Nephron progenitor cell (in vitro differentiated cells): Measurements from ENCODE around the gene ITPK1.

Source experiments
- DNase-seq: peaks from one replicate; pipeline ENCODE4 v3.0.0; 2021
- H3K27ac Mint-ChIP-seq: 2 replicates; pipeline ENCODE4 v1.8.0; 2021; ENCODE audit warnings: mild to moderate bottlenecking, moderate library complexity, mixed read lengths
- H3K27me3 Mint-ChIP-seq: 2 replicates; pipeline ENCODE4 v1.8.0; 2021; ENCODE audit warnings: mild to moderate bottlenecking, low read depth, mixed read lengths; ENCODE audit not compliant: poor library complexity
- H3K36me3 Mint-ChIP-seq: 2 replicates; pipeline ENCODE4 v1.8.0; 2021; ENCODE audit warnings: low read depth, mixed read lengths
- H3K4me1 Mint-ChIP-seq: 2 replicates; pipeline ENCODE4 v1.8.0; 2021; ENCODE audit warnings: mixed read lengths
- H3K4me3 Mint-ChIP-seq: 2 replicates; pipeline ENCODE4 v1.8.0; 2021; ENCODE audit warnings: mild to moderate bottlenecking, moderate library complexity, mixed read lengths
- H3K9me3 Mint-ChIP-seq: 2 replicates; pipeline ENCODE4 v1.8.0; 2021; ENCODE audit warnings: mild to moderate bottlenecking, moderate library complexity, mixed read lengths
- TF ChIP-seq, protein P1 (sequence below): fragments of 200-600 bp; sonication (generic); IDR thresholded peaks from 2 replicates; pipeline ENCODE4 v1.5.0; 2021; ENCODE audit warnings: antibody characterized with exemption

The ITPK1 gene

GRCh38 chr14:93006567-93007051, 109.1 kb downstream of the ITPK1 start:
- Mint-ChIP-seq H3K9me3 (no peaks in the 10 kb centered on the region), H3K36me3 (no peaks in the 10 kb centered on the region), H3K4me1 (peaks cover 77% of the 10 kb centered on the region), H3K27ac (no peak overlapping the region), H3K27me3 (no peaks in the 10 kb centered on the region), H3K4me3 (no peak overlapping the region)
- TF ChIP-seq, protein P1, sequence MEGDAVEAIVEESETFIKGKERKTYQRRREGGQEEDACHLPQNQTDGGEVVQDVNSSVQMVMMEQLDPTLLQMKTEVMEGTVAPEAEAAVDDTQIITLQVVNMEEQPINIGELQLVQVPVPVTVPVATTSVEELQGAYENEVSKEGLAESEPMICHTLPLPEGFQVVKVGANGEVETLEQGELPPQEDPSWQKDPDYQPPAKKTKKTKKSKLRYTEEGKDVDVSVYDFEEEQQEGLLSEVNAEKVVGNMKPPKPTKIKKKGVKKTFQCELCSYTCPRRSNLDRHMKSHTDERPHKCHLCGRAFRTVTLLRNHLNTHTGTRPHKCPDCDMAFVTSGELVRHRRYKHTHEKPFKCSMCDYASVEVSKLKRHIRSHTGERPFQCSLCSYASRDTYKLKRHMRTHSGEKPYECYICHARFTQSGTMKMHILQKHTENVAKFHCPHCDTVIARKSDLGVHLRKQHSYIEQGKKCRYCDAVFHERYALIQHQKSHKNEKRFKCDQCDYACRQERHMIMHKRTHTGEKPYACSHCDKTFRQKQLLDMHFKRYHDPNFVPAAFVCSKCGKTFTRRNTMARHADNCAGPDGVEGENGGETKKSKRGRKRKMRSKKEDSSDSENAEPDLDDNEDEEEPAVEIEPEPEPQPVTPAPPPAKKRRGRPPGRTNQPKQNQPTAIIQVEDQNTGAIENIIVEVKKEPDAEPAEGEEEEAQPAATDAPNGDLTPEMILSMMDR, result no peak
- no peak for DNase-seq

DNA sequence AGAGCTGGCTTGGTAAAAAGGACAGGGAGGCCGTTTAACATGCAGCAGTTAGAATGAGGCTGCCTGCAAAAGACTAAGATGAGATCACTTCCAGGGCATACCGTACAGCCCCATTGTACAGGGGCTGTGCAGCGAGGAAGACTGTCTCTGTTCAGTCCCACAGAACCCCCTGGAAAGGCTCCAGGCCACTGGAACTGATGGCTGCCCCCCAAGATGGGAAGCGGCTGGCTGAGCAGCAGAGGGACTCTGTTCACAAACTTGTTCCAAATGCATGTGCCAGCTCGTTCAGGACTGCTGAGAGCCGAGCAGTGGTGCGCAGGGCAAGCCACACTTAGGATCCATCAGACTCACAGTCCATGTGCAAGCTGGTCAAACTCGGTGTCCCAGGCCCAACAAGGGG, 109.9 kb downstream of the ITPK1 start:
- no peak overlapping the region for H3K27ac Mint-ChIP-seq
- H3K4me3 Mint-ChIP-seq, result no peak overlapping the region
- TF ChIP-seq, protein P1, result no peak
- no peaks in the 10 kb centered on the region for H3K9me3 Mint-ChIP-seq
- no peak for DNase-seq
- no peaks in the 10 kb centered on the region for H3K36me3 Mint-ChIP-seq
- H3K27me3 Mint-ChIP-seq, result no peaks in the 10 kb centered on the region
- peaks cover 69% of the 10 kb centered on the region for H3K4me1 Mint-ChIP-seq

DNA sequence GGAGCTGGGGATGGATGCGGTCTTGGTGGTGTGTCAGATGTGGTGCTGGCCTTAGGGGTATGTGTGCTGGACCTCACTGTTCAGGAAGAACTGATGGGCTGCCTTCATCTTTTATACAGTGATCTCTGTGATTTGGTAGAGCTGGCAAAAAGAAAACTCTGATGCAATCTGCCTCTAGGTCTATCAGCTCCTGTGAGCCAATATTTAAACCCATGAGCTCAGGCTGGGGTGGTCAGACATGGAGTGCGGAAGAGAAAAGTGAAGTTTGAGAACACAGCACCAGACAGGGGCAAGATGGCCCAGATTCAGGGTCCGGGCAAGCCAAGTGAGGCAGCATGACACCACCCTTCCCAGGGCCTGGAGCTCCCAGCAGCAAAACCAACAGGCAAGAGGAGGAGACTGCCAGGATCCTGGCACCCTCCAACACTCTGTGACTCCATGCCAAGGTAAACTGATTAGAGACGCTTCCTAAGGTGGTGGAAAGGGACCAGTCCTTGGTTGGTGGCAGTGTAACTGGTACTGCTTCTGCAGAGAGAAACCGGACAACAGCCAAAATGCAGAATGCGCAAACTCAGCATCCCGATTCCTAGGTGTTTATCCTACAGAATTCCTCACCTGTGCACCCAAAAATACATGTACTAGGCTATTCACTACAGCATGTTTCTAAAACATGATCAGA, 110.5 kb downstream of the ITPK1 start:
- Mint-ChIP-seq H3K27me3 (no peaks in the 10 kb centered on the region), H3K27ac (no peak overlapping the region), H3K4me3 (no peak overlapping the region), H3K9me3 (no peaks in the 10 kb centered on the region), H3K4me1 (peaks cover 64% of the 10 kb centered on the region), H3K36me3 (no peaks in the 10 kb centered on the region)
- TF ChIP-seq, protein P1, result no peak
- DNase-seq, result no peak

DNA sequence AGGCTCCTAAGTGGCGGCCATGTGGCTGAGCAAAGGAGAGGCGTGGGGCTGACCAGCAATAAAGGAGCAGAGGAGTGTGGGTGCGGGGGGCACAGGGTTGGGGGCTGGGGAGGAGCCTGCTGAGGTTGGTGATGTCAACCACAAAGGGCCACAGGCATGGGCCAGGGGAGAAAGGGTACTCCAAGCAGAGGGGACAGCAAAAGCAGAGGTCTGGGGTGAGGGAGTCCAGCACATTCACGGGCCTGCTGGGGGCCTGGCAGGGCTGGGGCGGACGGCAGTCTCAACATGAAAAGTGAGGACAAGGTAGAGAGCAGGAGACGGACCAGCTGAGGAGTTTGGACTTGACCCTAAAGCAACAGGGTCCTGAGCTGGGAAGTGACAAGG, 111.0 kb downstream of the ITPK1 start:
- no peak for DNase-seq
- Mint-ChIP-seq H3K36me3 (no peaks in the 10 kb centered on the region), H3K4me1 (peaks cover 62% of the 10 kb centered on the region), H3K27me3 (no peaks in the 10 kb centered on the region), H3K27ac (no peak overlapping the region), H3K9me3 (no peaks in the 10 kb centered on the region), H3K4me3 (no peak overlapping the region)
- TF ChIP-seq, protein P1, result no peak

DNA sequence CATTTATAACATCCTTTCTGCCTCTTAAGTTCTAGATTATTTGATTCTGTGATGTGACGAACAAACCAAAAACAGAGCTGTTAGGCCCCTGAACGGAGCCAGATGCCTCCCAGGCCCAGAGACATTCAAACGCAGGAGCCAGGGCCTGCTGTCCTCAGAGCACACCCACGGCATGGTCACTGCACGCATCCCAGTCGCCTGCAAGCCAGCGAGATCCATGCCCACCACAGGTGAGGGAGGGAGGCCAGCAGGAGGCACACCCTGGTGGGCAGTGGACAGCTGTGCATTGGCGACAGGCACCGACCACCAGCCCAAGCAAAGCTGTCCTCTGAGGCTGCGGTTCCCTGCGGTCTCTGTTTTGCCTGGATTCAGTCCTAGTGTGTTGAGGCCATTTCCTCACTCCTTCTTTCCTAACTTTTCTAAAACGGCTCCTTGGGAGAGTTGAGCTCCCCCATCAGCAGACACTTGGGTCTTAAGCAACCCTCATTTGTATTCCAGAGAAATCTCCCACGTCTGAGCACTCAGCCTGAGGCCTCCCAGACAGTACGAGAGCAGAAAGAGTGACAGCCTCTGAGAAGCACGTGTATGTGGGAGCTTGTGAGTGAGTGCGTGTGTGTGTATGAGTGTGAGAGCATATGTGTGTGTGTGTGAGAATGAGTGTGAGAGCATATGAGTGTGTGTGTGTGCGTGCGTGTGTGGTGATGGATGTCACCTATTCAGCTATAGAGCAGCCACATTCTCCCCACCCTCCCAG, 111.6 kb downstream of the ITPK1 start:
- Mint-ChIP-seq H3K9me3 (no peaks in the 10 kb centered on the region), H3K4me3 (no peak overlapping the region), H3K27ac (no peak overlapping the region), H3K4me1 (peaks cover 60% of the 10 kb centered on the region), H3K36me3 (no peaks in the 10 kb centered on the region), H3K27me3 (no peaks in the 10 kb centered on the region)
- TF ChIP-seq, protein P1, result no peak
- DNase-seq, result no peak
